GM08714 (cell line): ENCODE results near the gene GAL3ST2.
"Not testable (repeated sequence)": the region's sequence is repeated elsewhere in the genome, so short reads cannot be mapped to it uniquely, and the experiment has no call there.

ENCODE experiments used
- H3K4me3 ChIP-seq: fragments of 200-500 bp; sonication (Bioruptor generic); 2 replicates; pipeline ENCODE4 v1.5.1; 2014; ENCODE audit warnings: mild to moderate bottlenecking, low read length, inconsistent platforms
- ZNF274 ChIP-seq: IDR thresholded peaks from 2 replicates; pipeline ENCODE4 v1.6.1; 2012; ENCODE audit warnings: mild to moderate bottlenecking, low read depth, low read length

The GAL3ST2 gene

GRCh38 chr2:241788135-241788534 lies 11.5 kb downstream of the GAL3ST2 start:
- no peak overlapping the region for H3K4me3 ChIP-seq
- no peak for TF ChIP-seq ZNF274

GRCh38 chr2:241788572-241788971 lies 11.9 kb downstream of the GAL3ST2 start:
- H3K4me3 ChIP-seq: no peak overlapping the region
- no peak for TF ChIP-seq ZNF274

- H3K4me3 ChIP-seq: not testable (repeated sequence)
Measured at GRCh38 chr2:241791385-241791784, 14.8 kb downstream of the GAL3ST2 start.

GRCh38 chr2:241793385-241793784 lies 16.8 kb downstream of the GAL3ST2 start:
- no peak overlapping the region for H3K4me3 ChIP-seq
- TF ChIP-seq ZNF274: no peak

GRCh38 chr2:241794250-241794823 lies 17.7 kb downstream of the GAL3ST2 start:
- no peak for TF ChIP-seq ZNF274
- no peak overlapping the region for H3K4me3 ChIP-seq

- no peak for TF ChIP-seq ZNF274
- H3K4me3 ChIP-seq: no peak overlapping the region
Measured at GRCh38 chr2:241795021-241795999, 18.7 kb downstream of the GAL3ST2 start.

GRCh38 chr2:241796209-241796608 lies 19.6 kb downstream of the GAL3ST2 start:
- TF ChIP-seq ZNF274: no peak
- H3K4me3 ChIP-seq: no peak overlapping the region

- H3K4me3 ChIP-seq: no peak overlapping the region
- no peak for TF ChIP-seq ZNF274
Measured at GRCh38 chr2:241796610-241797138, 20.1 kb downstream of the GAL3ST2 start.

- no peak for TF ChIP-seq ZNF274
Measured at GRCh38 chr2:241797441-241798080, 20.9 kb downstream of the GAL3ST2 start.

GRCh38 chr2:241798081-241798630 lies 21.5 kb downstream of the GAL3ST2 start:
- H3K4me3 ChIP-seq: no peak overlapping the region
- TF ChIP-seq ZNF274: no peak

More at GRCh38 chr2:241797441-241798080, 20.9 kb downstream of the GAL3ST2 start:
- no peak overlapping the region for H3K4me3 ChIP-seq

- no peak for TF ChIP-seq ZNF274
- H3K4me3 ChIP-seq: no peak overlapping the region
Measured at GRCh38 chr2:241798631-241799521, 22.3 kb downstream of the GAL3ST2 start.

- no peak for TF ChIP-seq ZNF274
- no peak overlapping the region for H3K4me3 ChIP-seq
Measured at GRCh38 chr2:241799522-241800197, 23.0 kb downstream of the GAL3ST2 start.

GRCh38 chr2:241800198-241800903 lies 23.7 kb downstream of the GAL3ST2 start:
- H3K4me3 ChIP-seq: not testable (repeated sequence)
